SW480 (cell line): ENCODE results near the gene KCNQ2.
A peak's percentile ranks its signal among the peaks of the same experiment; 100 is the strongest.

Experiments
- DNase-seq: peaks from one replicate; pipeline ENCODE4 v3.0.0-alpha.2; 2016; ENCODE audit warnings: low spot score

Gene KCNQ2

DNA sequence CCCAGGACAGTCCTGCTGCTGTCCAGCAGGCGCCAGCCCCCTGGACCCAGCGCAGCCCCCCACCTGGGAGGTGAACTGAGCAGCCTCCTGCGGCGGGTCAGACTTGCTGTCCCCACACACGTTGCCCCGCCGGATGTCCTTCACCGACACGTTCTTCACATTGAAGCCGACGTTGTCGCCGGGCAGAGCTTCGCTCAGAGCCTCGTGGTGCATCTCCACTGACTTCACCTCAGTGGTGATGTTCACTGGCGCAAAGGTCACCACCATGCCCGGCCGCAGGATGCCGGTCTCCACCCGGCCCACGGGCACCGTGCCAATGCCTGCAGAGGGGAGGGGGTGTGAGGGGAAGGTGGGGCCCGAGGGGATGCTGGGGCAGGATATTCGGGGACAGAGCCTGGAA lies 18.0 kb upstream of the KCNQ2 start:
- no peak for DNase-seq

- DNase-seq: no peak
These were observed 16.1 kb upstream of the KCNQ2 start for GRCh38 chr20:63488315-63489251.

- no peak for DNase-seq
These were observed 15.4 kb upstream of the KCNQ2 start for GRCh38 chr20:63487781-63488241.

DNA sequence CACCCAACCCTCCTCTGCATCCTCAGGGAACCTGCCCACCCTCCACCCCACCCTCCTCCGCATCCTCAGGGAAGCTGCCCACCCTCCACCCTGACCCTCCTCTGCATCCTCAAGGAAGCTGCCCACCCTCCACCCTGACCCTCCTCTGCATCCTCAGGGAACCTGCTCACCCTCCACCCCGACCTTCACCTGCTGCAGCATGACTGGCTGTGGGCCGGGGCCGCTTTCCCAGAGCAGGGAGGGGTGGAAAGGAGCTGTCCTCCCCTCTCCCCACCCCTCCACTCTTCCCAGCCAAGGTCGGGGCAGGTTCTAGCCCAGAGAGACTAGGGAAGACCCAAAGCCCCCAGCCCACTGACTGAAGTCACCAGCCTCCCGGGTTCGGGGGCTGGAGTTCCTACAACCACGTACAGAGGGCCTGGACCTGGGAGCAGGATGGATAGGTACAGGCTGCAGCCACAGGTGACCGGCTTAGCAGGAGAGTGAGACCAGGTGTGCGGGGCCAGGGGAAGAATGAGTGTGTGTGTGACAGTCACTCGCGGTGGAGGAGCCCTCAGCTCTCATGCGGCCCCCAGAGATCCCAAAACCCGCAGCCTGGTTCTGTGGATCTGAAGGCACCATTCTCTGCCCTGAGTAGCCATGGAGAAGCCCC lies 14.8 kb upstream of the KCNQ2 start:
- no peak for DNase-seq

- DNase-seq: no peak
These were observed 13.9 kb upstream of the KCNQ2 start for GRCh38 chr20:63486300-63486855.

GRCh38 chr20:63484651-63485403 lies 12.4 kb upstream of the KCNQ2 start:
- DNase-seq: no peak

- no peak for DNase-seq
These were observed 11.8 kb upstream of the KCNQ2 start for GRCh38 chr20:63484236-63484635.

GRCh38 chr20:63483834-63484233 lies 11.4 kb upstream of the KCNQ2 start:
- DNase-seq: no peak

DNA sequence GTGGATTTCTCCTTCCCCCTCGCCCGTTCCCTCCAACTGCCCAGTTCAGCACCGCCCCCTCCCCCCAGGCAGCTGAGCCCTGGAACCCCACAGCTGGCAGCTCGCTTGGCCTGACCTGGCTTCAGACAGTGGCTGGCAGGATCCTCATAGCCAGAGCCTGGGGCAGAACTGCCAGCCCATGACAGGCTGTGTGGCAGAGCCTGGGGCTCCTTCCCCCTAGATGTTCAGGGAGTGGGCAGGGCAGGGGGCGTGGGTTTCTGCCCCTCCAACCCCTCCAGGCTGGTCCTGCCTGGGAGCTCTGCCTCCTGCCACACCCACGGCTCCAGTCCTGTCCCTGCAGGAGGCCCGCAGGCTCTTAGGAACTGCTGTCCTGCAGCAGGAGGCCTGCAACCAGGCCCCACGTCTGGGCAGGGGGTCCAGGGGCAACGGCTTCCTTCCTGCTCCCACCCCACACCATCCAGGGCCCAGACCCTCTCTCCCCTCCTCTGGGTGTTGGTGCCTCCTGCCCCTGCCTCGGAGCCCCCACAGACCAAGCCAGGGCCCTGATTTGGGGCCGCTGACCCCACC lies 9.6 kb upstream of the KCNQ2 start:
- no peak for DNase-seq

- DNase-seq: no peak
These were observed 9.0 kb upstream of the KCNQ2 start for GRCh38 chr20:63481503-63481902.

DNA sequence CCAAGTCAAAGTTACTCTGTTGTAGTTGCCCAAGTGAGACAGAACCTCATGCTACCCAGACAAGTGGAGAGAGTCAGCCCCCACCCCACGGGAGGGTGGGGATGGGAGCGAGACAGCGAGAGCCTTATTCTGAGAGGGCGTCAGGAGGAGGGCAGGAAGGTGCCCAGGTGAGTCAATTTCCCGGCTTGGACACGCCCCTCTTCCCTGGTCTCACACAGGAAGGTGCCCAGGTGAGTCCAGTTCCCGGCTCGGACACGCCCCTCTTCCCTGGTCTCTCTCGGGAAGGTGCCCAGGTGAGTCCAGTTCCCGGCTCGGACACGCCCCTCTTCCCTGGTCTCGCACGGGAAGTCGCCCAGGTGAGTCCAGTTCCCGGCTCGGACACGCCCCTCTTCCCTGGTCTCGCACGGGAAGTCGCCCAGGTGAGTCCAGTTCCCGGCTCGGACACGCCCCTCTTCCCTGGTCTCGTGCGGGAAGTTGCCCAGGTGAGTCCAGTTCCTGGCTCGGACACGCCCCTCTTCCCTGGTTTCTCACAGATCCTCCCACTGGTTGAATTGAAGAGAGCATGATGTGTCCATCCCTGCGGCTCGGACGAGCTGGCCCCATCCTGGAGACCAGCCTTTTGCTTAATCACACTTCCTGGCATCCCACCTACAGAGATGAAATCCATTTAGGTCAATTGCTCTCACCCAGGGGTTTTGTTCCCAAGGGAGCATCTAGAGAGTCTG lies 7.4 kb upstream of the KCNQ2 start:
- peak; percentile 65 for DNase-seq

DNA sequence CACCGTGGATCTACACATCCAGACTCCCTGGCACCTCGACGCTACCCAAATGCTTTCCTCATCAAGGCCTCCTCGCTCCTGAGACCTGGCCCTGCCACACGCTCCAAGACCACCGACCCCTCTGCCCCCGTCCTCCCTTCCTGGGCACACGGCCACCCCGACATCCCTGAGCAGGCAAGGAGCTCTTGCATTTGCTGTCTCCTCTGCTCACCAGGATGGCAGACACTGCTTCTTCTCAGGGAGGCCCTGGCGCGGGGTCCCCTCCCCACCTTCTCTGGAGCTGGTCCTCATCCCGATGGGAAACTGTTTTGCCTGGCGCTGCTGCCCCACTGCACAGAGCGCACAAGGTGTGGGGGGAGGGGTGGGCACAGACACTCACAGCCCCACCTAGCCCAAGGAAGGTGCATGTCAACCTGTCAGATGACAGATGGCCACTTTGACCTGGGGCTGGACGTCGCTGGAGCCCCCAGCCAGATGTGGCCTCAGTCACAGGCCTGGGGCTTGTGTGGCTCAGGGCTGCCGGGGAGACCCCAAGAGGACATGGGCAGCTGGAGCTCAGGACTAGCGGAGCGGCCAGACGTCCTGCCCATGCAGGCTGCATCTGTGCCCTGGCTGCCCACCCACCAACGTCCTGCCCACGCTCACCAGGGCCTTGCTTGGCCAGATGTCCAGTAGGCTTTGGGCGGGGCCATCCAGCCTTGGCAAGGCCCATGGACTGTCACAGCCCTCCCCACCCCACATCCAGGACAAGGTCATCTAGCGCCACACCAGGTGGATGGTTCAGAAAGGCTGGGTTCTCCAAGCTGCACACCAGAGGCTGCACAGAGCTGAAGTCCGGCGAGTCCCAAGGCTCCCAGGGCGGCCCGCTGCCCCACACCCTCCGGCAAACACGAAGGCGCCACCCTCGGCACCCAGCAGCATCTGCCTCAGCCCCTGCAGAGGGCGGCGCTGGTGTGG lies 6.2 kb upstream of the KCNQ2 start:
- no peak for DNase-seq

DNA sequence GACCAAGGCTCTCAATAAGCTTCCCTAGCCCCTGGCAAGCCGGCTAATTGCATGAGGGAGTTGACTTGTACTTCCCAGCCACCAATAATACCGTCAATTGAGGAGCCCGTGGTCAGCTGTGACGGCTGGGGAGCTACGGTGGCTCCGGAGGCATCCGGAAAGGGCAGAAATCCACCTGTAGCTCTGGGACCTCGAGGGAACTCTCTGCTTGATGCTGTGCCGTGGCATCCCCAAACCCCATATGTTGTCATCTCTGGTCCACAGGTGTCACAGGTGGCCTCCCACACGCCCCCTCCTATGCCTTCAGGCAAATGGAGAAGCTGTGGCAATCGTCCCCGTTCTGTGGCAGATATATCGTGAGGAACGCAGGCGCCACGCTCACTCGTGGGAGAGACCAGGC lies 5.5 kb upstream of the KCNQ2 start:
- DNase-seq: no peak

DNA sequence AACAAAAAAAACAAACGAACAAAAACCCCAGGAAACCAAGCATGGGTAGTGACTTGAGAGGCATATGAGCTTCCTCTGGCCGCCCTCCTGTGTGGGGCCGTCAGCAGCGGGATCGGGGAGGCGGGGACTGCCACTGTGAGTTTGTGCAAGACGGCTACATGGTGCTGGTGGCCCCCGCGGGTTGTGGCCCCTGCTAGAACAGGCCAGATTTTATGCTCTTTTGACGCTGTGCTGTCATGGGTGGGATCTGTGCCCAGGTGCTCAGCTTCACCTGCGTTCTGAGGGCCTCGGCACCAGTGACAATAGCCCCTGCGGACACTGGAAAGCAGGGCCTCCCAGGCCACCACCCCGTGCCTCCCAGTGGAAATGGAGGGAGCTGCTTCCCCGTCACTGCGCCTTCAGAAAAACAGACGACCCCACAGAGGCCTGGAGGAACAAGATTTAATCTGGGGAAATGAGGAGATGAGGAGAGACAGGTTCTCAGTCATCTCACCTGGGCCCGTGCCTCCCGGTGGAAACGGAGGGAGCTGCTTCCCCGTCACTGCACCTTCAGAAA lies 4.7 kb upstream of the KCNQ2 start:
- DNase-seq: no peak

GRCh38 chr20:63475209-63475608 lies 2.8 kb upstream of the KCNQ2 start:
- no peak for DNase-seq

- peak; percentile 65 for DNase-seq
These were observed 1.3 kb upstream of the KCNQ2 start for GRCh38 chr20:63473555-63474449.

GRCh38 chr20:63472862-63473390 lies 471 bp upstream of the KCNQ2 start:
- DNase-seq: no peak

DNA sequence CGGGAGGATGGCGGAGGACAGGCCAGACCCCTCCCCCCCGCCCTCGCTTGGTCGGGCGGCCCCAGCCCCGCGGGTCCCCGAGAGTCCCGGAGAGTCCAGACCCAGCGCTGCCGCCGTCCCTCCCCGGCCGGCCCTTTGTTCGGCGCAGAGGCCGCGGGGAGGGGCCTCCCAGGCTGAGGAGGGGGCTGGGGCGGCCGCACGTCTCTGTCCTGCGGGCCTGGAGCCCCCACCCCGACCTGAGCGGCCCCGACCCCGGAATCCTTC lies 806 bp downstream of the KCNQ2 start:
- DNase-seq: no peak
